HEK293T (cell line): ENCODE results near the gene FIGN.

Experiments used
- CTCF ChIA-PET: fragments of 350-600 bp; formaldehyde crosslinking; extraction: SDS; loops from one replicate; lab custom pipeline; 2021; ENCODE audit warnings: antibody characterized with exemption, inconsistent platforms; lab: Yijun Ruan, JAX
- POLR2A ChIA-PET: fragments of 350-600 bp; formaldehyde crosslinking; extraction: SDS; loops from one replicate; lab custom pipeline; 2020; ENCODE audit warnings: antibody characterized with exemption, inconsistent platforms; lab: Yijun Ruan, JAX
- DNase-seq: peaks from one replicate; pipeline ENCODE4 v3.0.0; 2012; ENCODE audit warnings: mixed read lengths; ENCODE audit errors: extremely low spot score
- ARNT ChIP-seq: fragments of 450-650 bp; IDR thresholded peaks from 2 replicates; pipeline ENCODE4 v1.6.1; 2017; ENCODE audit warnings: mild to moderate bottlenecking
- BHLHE40 ChIP-seq: fragments of 450-650 bp; IDR thresholded peaks from 2 replicates; pipeline ENCODE4 v1.6.1; 2016; ENCODE audit warnings: mild to moderate bottlenecking, moderate library complexity, borderline replicate concordance
- CTBP1 ChIP-seq: fragments of 450-650 bp; IDR thresholded peaks from 2 replicates; pipeline ENCODE4 v1.6.1; 2016; ENCODE audit warnings: borderline replicate concordance
- ELF4 ChIP-seq: fragments of 450-650 bp; IDR thresholded peaks from 2 replicates; pipeline ENCODE4 v1.6.1; 2017; ENCODE audit warnings: antibody characterized with exemption
- FOXA1 ChIP-seq: fragments of 450-650 bp; IDR thresholded peaks from 2 replicates; pipeline ENCODE4 v1.6.1; 2016; ENCODE audit warnings: mild to moderate bottlenecking
- FOXK2 ChIP-seq: fragments of 450-650 bp; IDR thresholded peaks from 2 replicates; pipeline ENCODE4 v1.6.1; 2016; ENCODE audit warnings: mild to moderate bottlenecking
- FOXM1 ChIP-seq: fragments of 450-650 bp; IDR thresholded peaks from 2 replicates; pipeline ENCODE4 v1.6.1; 2017; ENCODE audit warnings: mild to moderate bottlenecking, borderline replicate concordance
- HDGF ChIP-seq: fragments of 450-650 bp; IDR thresholded peaks from 2 replicates; pipeline ENCODE4 v1.6.1; 2017; ENCODE audit warnings: antibody characterized with exemption, borderline replicate concordance
- L3MBTL2 ChIP-seq: fragments of 450-650 bp; conservative IDR thresholded peaks from 2 replicates; pipeline ENCODE4 v1.6.1; 2016; ENCODE audit warnings: mild to moderate bottlenecking
- LEF1 ChIP-seq: fragments of 450-650 bp; IDR thresholded peaks from 2 replicates; pipeline ENCODE4 v1.6.1; 2017; ENCODE audit warnings: mild to moderate bottlenecking, borderline replicate concordance
- NFRKB ChIP-seq: fragments of 450-650 bp; IDR thresholded peaks from 2 replicates; pipeline ENCODE4 v1.6.1; 2016; ENCODE audit warnings: mild to moderate bottlenecking, moderate library complexity
- PKNOX1 ChIP-seq: fragments of 450-650 bp; IDR thresholded peaks from 2 replicates; pipeline ENCODE4 v1.6.1; 2016
- SP1 ChIP-seq: fragments of 450-650 bp; IDR thresholded peaks from 2 replicates; pipeline ENCODE4 v1.6.1; 2017
- SUZ12 ChIP-seq: fragments of 450-650 bp; IDR thresholded peaks from 2 replicates; pipeline ENCODE4 v1.6.1; 2016; ENCODE audit warnings: mild to moderate bottlenecking
- TARDBP ChIP-seq: fragments of 450-650 bp; IDR thresholded peaks from 2 replicates; pipeline ENCODE4 v1.6.1; 2016
- ZNF384 ChIP-seq: fragments of 450-650 bp; IDR thresholded peaks from 2 replicates; pipeline ENCODE4 v1.6.1; 2016

FIGN gene

GRCh38 chr2:163647300-163647699, 88.5 kb downstream of the FIGN start:
- DNase-seq: no peak
- ChIA-PET CTCF (no interaction called here), POLR2A (no interaction called here)
- TF ChIP-seq PKNOX1: no peak

GRCh38 chr2:163646687-163647086, 89.1 kb downstream of the FIGN start:
- no peak for DNase-seq
- TF ChIP-seq ZNF384: no peak
- 0 out of 2 replicates have a peak, but pooled peaks have one; percentile 8 for TF ChIP-seq PKNOX1
- POLR2A ChIA-PET: no interaction called here
- CTCF ChIA-PET: no interaction called here

GRCh38 chr2:163644238-163644637, 91.6 kb downstream of the FIGN start:
- ChIA-PET POLR2A (no interaction called here), CTCF (no interaction called here)
- TF ChIP-seq SUZ12 (no peak), CTBP1 (no peak), L3MBTL2 (no peak), SP1 (no peak), FOXA1 (no peak), ZNF384 (no peak), FOXK2 (no peak), TARDBP (no peak), NFRKB (no peak), ARNT (no peak), BHLHE40 (no peak), HDGF (no peak), LEF1 (no peak), ELF4 (no peak), PKNOX1 (no peak), FOXM1 (no peak)
- DNase-seq: no peak

- ChIA-PET CTCF (no interaction called here), POLR2A (no interaction called here)
- no peak for DNase-seq
- TF ChIP-seq FOXK2: no peak
- no peak for TF ChIP-seq FOXA1
- no peak for TF ChIP-seq NFRKB
- TF ChIP-seq SUZ12: no peak
- no peak for TF ChIP-seq TARDBP
- no peak for TF ChIP-seq ZNF384
Observed at GRCh38 chr2:163641986-163642385, 93.8 kb downstream of the FIGN start.

GRCh38 chr2:163640542-163641193, 95.1 kb downstream of the FIGN start:
- DNase-seq: no peak
- CTCF ChIA-PET: no interaction called here
- TF ChIP-seq FOXK2 (no peak), SP1 (no peak), TARDBP (no peak), L3MBTL2 (no peak), FOXA1 (no peak), ELF4 (no peak), HDGF (no peak), CTBP1 (no peak), FOXM1 (no peak), PKNOX1 (no peak), ZNF384 (no peak), BHLHE40 (no peak), LEF1 (no peak), ARNT (no peak), SUZ12 (no peak), NFRKB (no peak)
- POLR2A ChIA-PET: no interaction called here

GRCh38 chr2:163637871-163638270, 97.9 kb downstream of the FIGN start:
- no peak for DNase-seq
- ChIA-PET POLR2A (no interaction called here), CTCF (no interaction called here)
- no peak for TF ChIP-seq PKNOX1
- no peak for TF ChIP-seq NFRKB
- no peak for TF ChIP-seq FOXA1
- no peak for TF ChIP-seq FOXM1
- TF ChIP-seq ZNF384: no peak
- no peak for TF ChIP-seq HDGF
